K562 (cell line): ENCODE measurements around the gene CDYL. TPM values are rescaled to one million over a fixed set of nuclear protein-coding genes. Genes with fewer than 3 reads are reported as not detected.

Source experiments
- ATAC-seq: fragments of 200-7000 bp; cut with Tn5 transposase; 3 replicates; pipeline ENCODE4 v1.9.1; 2020; ENCODE audit warnings: moderate library complexity
- BruUV-seq: library from RNA; stranded (reverse); fragments of 400-500 nt; replicated peaks from 2 replicates; lab custom pipeline; 2021; lab: Mats Ljungman, UMichigan
- CTCF ChIA-PET: fragments of 300-600 bp; formaldehyde crosslinking; extraction: SDS; loops from one replicate; lab custom pipeline; 2021; ENCODE audit warnings: low intra/inter-chr PET ratio; lab: Yijun Ruan, JAX
- POLR2A ChIA-PET: fragments of 300-600, 350-650 bp; sonication (Branson Sonifier 250); formaldehyde crosslinking; extraction: SDS; loops from one replicate; lab custom pipeline; 2021; ENCODE audit warnings: antibody characterized with exemption, inconsistent platforms; lab: Yijun Ruan, JAX
- DNase-seq, 4 experiments: peaks; one replicate each; pipeline versions ENCODE4 v3.0.0 to v3.0.0-alpha.2; 2011 to 2018; ENCODE audit warnings: low spot score in 3 of 4, mixed read lengths in 3 of 4; ENCODE audit errors: extremely low read depth in 1 of 4
- FAIRE-seq: peaks from 2 replicates; lab custom pipeline; 2011; peaks lifted over from hg19 to GRCh38; lab: Jason Lieb, UNC
- H2AFZ ChIP-seq: 2 replicates; pipeline ENCODE4 v1.6.0; 2011; ENCODE audit warnings: low read depth, low read length, control low read depth, inconsistent platforms
- H3K27ac ChIP-seq: fragments of 200-600 bp; 3 replicates; pipeline ENCODE4 v1.8.0; 2011; ENCODE audit warnings: low read depth, mild to moderate bottlenecking, control low read depth, inconsistent platforms, low read length, moderate library complexity, mixed read lengths; ENCODE audit errors: extremely low read depth
- H3K27me3 ChIP-seq, 2 experiments: fragments of 300-600 bp in 1 of 2; 2 replicates in 1 of 2; 3 replicates in 1 of 2; pipeline versions ENCODE4 v1.6.0 to v1.8.0; 2011; ENCODE audit warnings: inconsistent platforms in 2 of 2, low read length in 2 of 2, mild to moderate bottlenecking in 1 of 2, mixed read lengths in 1 of 2, moderate library complexity in 1 of 2; ENCODE audit not compliant: control insufficient read depth in 2 of 2, insufficient read depth in 2 of 2
- H3K36me3 ChIP-seq: fragments of 300-600 bp; 3 replicates; pipeline ENCODE4 v1.8.0; 2011; ENCODE audit warnings: mild to moderate bottlenecking, low read length, inconsistent platforms; ENCODE audit not compliant: control insufficient read depth, insufficient read depth
- H3K4me1 ChIP-seq, 2 experiments: fragments of 200-600 bp in 1 of 2; replicated peaks in 1 of 2; 2 replicates in 1 of 2; 3 replicates in 1 of 2; pipeline versions ENCODE4 v1.5.1 to v1.8.0; 2011; ENCODE audit warnings: inconsistent platforms in 2 of 2, low read length in 2 of 2, mild to moderate bottlenecking in 1 of 2, mixed read lengths in 1 of 2, moderate library complexity in 1 of 2; ENCODE audit not compliant: control insufficient read depth in 2 of 2, insufficient read depth in 2 of 2
- H3K4me2 ChIP-seq: 2 replicates; pipeline ENCODE4 v1.6.1; 2011; ENCODE audit warnings: low read length, control low read depth, inconsistent platforms, mixed read lengths; ENCODE audit not compliant: insufficient read depth
- H3K4me3 ChIP-seq: fragments of 200-600 bp; sonication (generic), shearing (Covaris generic); 2 replicates; pipeline ENCODE4 v1.5.1; 2016; ENCODE audit warnings: control low read depth, inconsistent platforms
- H3K79me2 ChIP-seq: fragments of 200-600 bp; 3 replicates; pipeline ENCODE4 v1.8.0; 2011; ENCODE audit warnings: low read length, inconsistent platforms; ENCODE audit not compliant: control insufficient read depth, insufficient read depth
- H3K9ac ChIP-seq, 2 experiments: 2 replicates each; pipeline versions ENCODE4 v1.6.0 to v1.6.1; 2011; ENCODE audit warnings: low read depth in 2 of 2, low read length in 2 of 2, control low read depth in 1 of 2, inconsistent platforms in 1 of 2, mild to moderate bottlenecking in 1 of 2, mixed read lengths in 1 of 2; ENCODE audit not compliant: insufficient read depth in 1 of 2
- H3K9me1 ChIP-seq: one replicate; pipeline ENCODE4 v1.6.0; 2011; ENCODE audit warnings: inconsistent platforms, mild to moderate bottlenecking, low read length, moderate library complexity; ENCODE audit not compliant: control insufficient read depth, insufficient read depth
- H3K9me3 ChIP-seq: replicated peaks from 2 replicates; pipeline ENCODE4 v1.5.1; 2011; ENCODE audit warnings: low read depth, low read length, inconsistent platforms; ENCODE audit not compliant: control insufficient read depth, insufficient read depth
- H4K20me1 ChIP-seq: replicated peaks from 2 replicates; pipeline ENCODE4 v1.6.1; 2011; ENCODE audit warnings: low read length, inconsistent platforms, mixed read lengths; ENCODE audit not compliant: control insufficient read depth, insufficient read depth
- CREB1 ChIP-seq, 2 experiments: sonication (generic) in 1 of 2; formaldehyde crosslinking in 1 of 2; IDR thresholded peaks; 2 replicates each; pipeline versions ENCODE4 v1.6.1 to v1.8.0; 2012 to 2022; ENCODE audit warnings: inconsistent platforms in 1 of 2, mild to moderate bottlenecking in 1 of 2, missing genetic modification reagents in 1 of 2, moderate library complexity in 1 of 2
- DACH1 ChIP-seq: fragments of 450-650 bp; IDR thresholded peaks from 2 replicates; pipeline ENCODE4 v1.6.1; 2018; ENCODE audit not compliant: partially characterized antibody
- MCM3 ChIP-seq: fragments of 450-650 bp; IDR thresholded peaks from 2 replicates; pipeline ENCODE4 v1.6.1; 2016
- MCM7 ChIP-seq, 2 experiments: fragments of 450-650 bp; IDR thresholded peaks; 2 replicates each; pipeline ENCODE4 v1.6.1; 2016 to 2018
- TAF15 ChIP-seq: fragments of 200-400 bp; formaldehyde crosslinking; IDR thresholded peaks from 2 replicates; pipeline ENCODE4 v1.6.1; 2017; ENCODE audit warnings: mild to moderate bottlenecking, low read depth, low read length, moderate library complexity
- ZKSCAN1 ChIP-seq: fragments of 150-350 bp; IDR thresholded peaks from 2 replicates; pipeline ENCODE4 v1.6.1; 2016; ENCODE audit warnings: low read depth, low read length
- ZNF224 ChIP-seq: sonication (generic); formaldehyde crosslinking; IDR thresholded peaks from 2 replicates; pipeline ENCODE4 v1.8.0; 2022; ENCODE audit warnings: mild to moderate bottlenecking, missing genetic modification reagents
- WGBS: fragments of 100-300 bp; shearing (Covaris generic); methylation state at CpG from one replicate; pipeline ENCODE4 v1.1.6; 2016; ENCODE audit warnings: low coverage, mixed read lengths; ENCODE audit not compliant: insufficient coverage; ENCODE audit errors: missing lambda C conversion rate; 5-methylcytosine and 5-hydroxymethylcytosine counted together
- in situ Hi-C: fragments of 300-500 bp; cut with MboI; formaldehyde crosslinking; loops from 4 replicates; pipeline ENCODE4 v1.15.0; 2018; ENCODE audit warnings: inconsistent platforms, mixed read lengths
- intact Hi-C: fragments of 100-400 bp; cut with micrococcal nuclease; formaldehyde crosslinking; loops from 2 replicates; pipeline ENCODE4 v1.14.2; 2022
- polyA plus RNA-seq, 8 experiments: library from polyadenylated mRNA; depleted of rRNA in 4 of 8; stranded (reverse) in 5 of 8; unstranded in 3 of 8; fragments of >200 nt; fragmentation: Nextera tagmentation in 2 of 8; fragmentation: Illumina TruSeq in 1 of 8; extraction: Ambion mirVana in 2 of 8; extraction: Trizol in 1 of 8; gene quantifications; 2 replicates each; pipeline versions ENCODE4 v1.2.1 to v1.2.3, GENCODE V29; 2011 to 2014; ENCODE audit warnings: inconsistent platforms in 1 of 8, missing spikeins in 1 of 8
- total RNA-seq, 7 experiments: library from RNA; depleted of rRNA in 6 of 7; stranded (reverse); fragments of >200 nt in 6 of 7; fragmentation: Illumina TruSeq in 2 of 7; extraction: Trizol in 2 of 7; gene quantifications; 2 replicates each; pipeline versions ENCODE4 v1.2.1 to v1.2.3, GENCODE V29; 2011 to 2021; ENCODE audit warnings: low replicate concordance in 1 of 7
- TF ChIP-seq, protein P1 (sequence below): sonication (generic); formaldehyde crosslinking; IDR thresholded peaks from 2 replicates; pipeline ENCODE4 v1.8.0; 2022; ENCODE audit warnings: mild to moderate bottlenecking, missing genetic modification reagents
- TF ChIP-seq, protein P2 (sequence below): IDR thresholded peaks from 2 replicates; pipeline ENCODE4 v1.6.1; 2012; ENCODE audit warnings: low read depth, low read length, improper control_type of control experiment, borderline replicate concordance

CDYL gene
- total and polyA plus RNA-seq, 9 of the 15 experiments (the other 6 are each of a cell fraction or from before 2014, with no cell fraction given) = 8.1 to 45.8 (median 40.8) TPM

- BruUV-seq = no TSS peak
Measured at GRCh38 chr6:4958624-4959023, 182.4 kb downstream of the CDYL start.

DNA sequence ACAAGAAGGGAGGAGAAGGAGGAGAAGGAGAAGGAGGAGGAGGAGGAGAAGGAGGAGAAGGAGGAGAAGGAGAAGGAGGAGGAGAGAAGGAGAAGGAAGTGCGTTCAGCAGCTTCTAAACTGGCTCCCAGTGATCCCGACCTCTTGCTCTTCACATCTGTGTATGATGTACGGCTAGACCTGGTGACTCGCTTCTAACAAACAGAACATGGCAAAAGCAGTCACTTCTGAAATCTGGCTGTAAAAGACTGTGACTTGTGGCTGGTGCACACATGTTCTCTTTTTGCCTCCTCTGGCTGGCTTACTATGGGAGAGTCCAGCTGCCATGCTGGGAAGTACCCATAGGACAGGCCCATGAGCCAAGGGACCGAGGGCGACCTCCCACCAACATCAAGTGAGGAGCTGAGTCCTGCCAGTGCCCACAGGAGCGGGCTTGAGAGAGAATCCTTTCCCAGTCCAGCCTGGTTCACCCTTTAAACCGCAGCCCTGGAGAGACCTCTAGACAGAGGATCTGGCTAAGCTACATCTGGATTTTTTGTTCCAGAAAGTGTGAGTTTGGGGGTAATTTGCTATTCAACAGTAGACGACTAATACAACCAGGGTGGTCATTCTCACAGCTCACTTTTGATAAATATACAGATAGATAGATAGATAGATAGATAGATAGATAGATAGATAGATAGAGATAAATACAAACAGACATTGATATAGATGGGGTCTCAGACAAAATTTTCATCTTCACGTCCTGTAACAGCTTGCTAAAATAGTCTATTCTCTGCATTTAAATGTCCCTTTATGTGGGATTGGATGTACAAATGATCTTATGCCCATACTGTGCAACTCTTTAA is 185.3 kb downstream of the CDYL start:
- no peaks in the 10 kb centered on the region for H3K9me1 ChIP-seq
- DNase-seq = no peak
- H3K36me3 ChIP-seq = no peaks in the 10 kb centered on the region
- no peak overlapping the region for H3K4me2 ChIP-seq
- no peaks in the 10 kb centered on the region for H3K9me3 ChIP-seq
- peaks cover 17 to 32% of the 10 kb centered on the region in 2 experiments; a peak in 4 of 5 replicates for H3K27me3 ChIP-seq
- WGBS = 12% methylated on average over 10 of the region's 10 CpGs
- H2AFZ ChIP-seq = no peak overlapping the region
- no peak for FAIRE-seq
- BruUV-seq = no TSS peak
- no peaks in the 10 kb centered on the region for H3K4me1 ChIP-seq
- no peak overlapping the region for H3K4me3 ChIP-seq
- in situ Hi-C loops = no loop called here
- no peaks in the 10 kb centered on the region for H4K20me1 ChIP-seq
- no peak overlapping the region for H3K27ac ChIP-seq
- CTCF ChIA-PET = no interaction called here
- no peaks in the 10 kb centered on the region for H3K79me2 ChIP-seq
- no peak overlapping the region for H3K9ac ChIP-seq
- intact Hi-C loops = no loop called here
- ATAC-seq = no peak; the same call in 2 of the 3 replicates
- no peak for TF ChIP-seq ZKSCAN1
- TF ChIP-seq, protein P1, sequence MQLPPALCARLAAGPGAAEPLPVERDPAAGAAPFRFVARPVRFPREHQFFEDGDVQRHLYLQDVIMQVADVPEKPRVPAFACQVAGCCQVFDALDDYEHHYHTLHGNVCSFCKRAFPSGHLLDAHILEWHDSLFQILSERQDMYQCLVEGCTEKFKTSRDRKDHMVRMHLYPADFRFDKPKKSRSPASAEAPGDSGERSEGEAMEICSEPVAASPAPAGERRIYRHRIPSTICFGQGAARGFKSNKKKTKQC (CRISPR knock-in tag) = 0 out of 2 replicates have a peak, but pooled peaks have one; percentile 30
- TF ChIP-seq TAF15 = no peak
- TF ChIP-seq, protein P2, sequence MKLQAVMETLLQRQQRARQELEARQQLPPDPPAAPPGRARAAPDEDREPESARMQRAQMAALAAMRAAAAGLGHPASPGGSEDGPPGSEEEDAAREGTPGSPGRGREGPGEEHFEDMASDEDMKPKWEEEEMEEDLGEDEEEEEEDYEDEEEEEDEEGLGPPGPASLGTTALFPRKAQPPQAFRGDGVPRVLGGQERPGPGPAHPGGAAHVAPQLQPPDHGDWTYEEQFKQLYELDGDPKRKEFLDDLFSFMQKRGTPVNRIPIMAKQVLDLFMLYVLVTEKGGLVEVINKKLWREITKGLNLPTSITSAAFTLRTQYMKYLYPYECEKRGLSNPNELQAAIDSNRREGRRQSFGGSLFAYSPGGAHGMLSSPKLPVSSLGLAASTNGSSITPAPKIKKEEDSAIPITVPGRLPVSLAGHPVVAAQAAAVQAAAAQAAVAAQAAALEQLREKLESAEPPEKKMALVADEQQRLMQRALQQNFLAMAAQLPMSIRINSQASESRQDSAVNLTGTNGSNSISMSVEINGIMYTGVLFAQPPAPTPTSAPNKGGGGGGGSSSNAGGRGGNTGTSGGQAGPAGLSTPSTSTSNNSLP = no peak
- peak in 1 of 2 experiments; percentile 21; a peak in 1 of 4 replicates for TF ChIP-seq MCM7 (IDR thresholded peaks at IDR 0.05)
- no peak for TF ChIP-seq ZNF224
- TF ChIP-seq MCM3 = peak; percentile 65; the same call in 1 of the 2 replicates
- peak; percentile 92 for TF ChIP-seq DACH1
- POLR2A ChIA-PET = interaction anchor here (0.8 kb wide), 1 partner anchor 648 kb away, joined by 3 read pairs; no protein-coding TSS in a partner anchor

More at GRCh38 chr6:4958624-4959023, 182.4 kb downstream of the CDYL start:
- ATAC-seq = no peak
- no peaks in the 10 kb centered on the region for H3K9me1 ChIP-seq
- intact Hi-C loops = loop anchor here (5.0 kb wide), 1 partner anchor 74 kb away; no protein-coding TSS in a partner anchor
- 28% methylated on average over 3 of the region's 3 CpGs for WGBS
- TF ChIP-seq CREB1 (IDR thresholded peaks at IDR 0.05) (no peak), CREB1 (CRISPR knock-in tag; IDR thresholded peaks at IDR 0.05) (no peak)
- TF ChIP-seq, all 486 proteins: peak for 0
- no peaks in the 10 kb centered on the region for H3K9me3 ChIP-seq
- no peak overlapping the region for H2AFZ ChIP-seq
- no peak for FAIRE-seq
- peaks cover 9% of the 10 kb centered on the region; the same call in 1 of the 3 replicates for H3K36me3 ChIP-seq
- peaks cover 0 to 9% of the 10 kb centered on the region in 2 experiments; a peak in 1 of 5 replicates for H3K27me3 ChIP-seq
- no peak overlapping the region for H3K9ac ChIP-seq
- H3K4me1 ChIP-seq = no peaks in the 10 kb centered on the region
- POLR2A ChIA-PET = no interaction called here
- no peak overlapping the region for H3K4me2 ChIP-seq
- no peaks in the 10 kb centered on the region for H4K20me1 ChIP-seq
- H3K4me3 ChIP-seq = no peak overlapping the region
- CTCF ChIA-PET = no interaction called here
- H3K27ac ChIP-seq = no peak overlapping the region
- DNase-seq = no peak
- H3K79me2 ChIP-seq = no peaks in the 10 kb centered on the region
- in situ Hi-C loops = no loop called here
